ENCODE measurements around the gene ANKH. TPM values are rescaled to one million over a fixed set of nuclear protein-coding genes. Genes with fewer than 3 reads are reported as not detected.

The ANKH gene
- total and polyA plus RNA-seq, 2 of the 13 experiments (the other 11 are each of a cell fraction or from before 2014, with no cell fraction given): 25.0 to 36.0 TPM

DNA sequence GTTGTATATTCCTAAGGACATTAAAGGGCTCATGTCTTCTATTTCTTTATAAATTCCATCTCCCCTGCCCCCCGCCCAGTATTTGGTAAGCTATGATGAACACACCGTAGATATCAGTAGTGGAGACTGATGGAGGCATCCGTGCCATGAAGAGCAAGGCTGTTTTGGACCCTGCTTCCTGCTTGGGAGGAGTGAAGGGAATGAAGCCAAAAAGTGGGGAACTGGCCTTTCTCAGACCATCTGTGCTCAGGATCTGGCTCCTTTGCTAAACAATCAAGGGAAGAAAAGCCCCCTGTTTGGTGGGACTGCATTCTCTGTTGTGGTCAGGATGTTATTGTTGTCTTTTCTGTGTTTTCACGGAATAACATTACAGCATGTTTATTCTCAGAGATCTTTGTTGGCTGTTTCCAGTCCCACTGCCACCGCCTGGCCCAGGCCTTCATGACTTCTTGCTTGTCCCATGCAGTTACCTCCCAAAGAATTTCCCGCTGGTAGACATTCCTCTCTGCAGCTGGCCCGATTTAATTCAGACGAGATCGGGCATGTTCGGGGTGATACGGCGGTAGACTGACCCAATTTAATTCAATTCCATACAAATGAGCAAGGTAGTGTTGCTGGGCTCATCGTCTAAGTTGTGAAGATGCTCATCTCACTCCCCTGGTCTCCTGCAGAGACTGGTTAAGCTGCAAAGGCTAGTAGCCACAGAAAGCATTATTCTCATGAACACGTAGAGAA lies 31.4 kb upstream of the ANKH start:
- DNase-seq (ENCODE audit: low spot score): no peak
- Histone ChIP-seq H3K4me3 (replicated peaks in 1 of 3; ENCODE audit: insufficient read depth in 1 of 3, low read depth in 2 of 3, low read length in 3 of 3) (no peak overlapping the region), H3K4me2 (ENCODE audit: low read depth, low read length) (no peak overlapping the region), H3K9ac (ENCODE audit: insufficient read depth, low read depth, low read length) (no peak overlapping the region), H4K20me1 (ENCODE audit: insufficient read depth, low read length) (no peaks in the 10 kb centered on the region), H3K9me3 (ENCODE audit: low read length) (no peaks in the 10 kb centered on the region), H3K27me3 (ENCODE audit: control insufficient read depth in 1 of 2, insufficient read depth in 2 of 2, low read length in 2 of 2) (no peaks in the 10 kb centered on the region), H3K27ac (ENCODE audit: extremely low read length, insufficient read depth, low read length) (no peak overlapping the region), H3K4me1 (ENCODE audit: insufficient read depth, low read length) (peaks cover 17% of the 10 kb centered on the region), H3K79me2 (ENCODE audit: insufficient read depth, low read length) (no peaks in the 10 kb centered on the region), H3K36me3 (replicated peaks in 1 of 2; ENCODE audit: control insufficient read depth in 1 of 2, insufficient read depth in 2 of 2, low read length in 2 of 2) (no peaks in the 10 kb centered on the region), H2AFZ (ENCODE audit: low read length) (no peak overlapping the region)
- no TSS peak for BruUV-seq (replicated peaks)
- CTCF ChIA-PET (ENCODE audit: low intra/inter-chr PET ratio, low total read pairs): no interaction called here
- intact Hi-C loops (cut with micrococcal nuclease; ENCODE audit: unreplicated experiment): no loop called here
- no peak for FAIRE-seq
- TF ChIP-seq ZFP90 (CRISPR knock-in tag; IDR thresholded peaks at IDR 0.05; ENCODE audit: borderline replicate concordance): no peak
- TF ChIP-seq ZNF704 (CRISPR knock-in tag; IDR thresholded peaks at IDR 0.05; ENCODE audit: borderline replicate concordance): no peak
- no peak for TF ChIP-seq CREB1 (IDR thresholded peaks at IDR 0.05)
- TF ChIP-seq CREB1 (CRISPR knock-in tag; IDR thresholded peaks at IDR 0.05): no peak
- no peak for TF ChIP-seq ZBTB38 (CRISPR knock-in tag; IDR thresholded peaks at IDR 0.05)
- TF ChIP-seq KDM5A (IDR thresholded peaks at IDR 0.05; ENCODE audit: borderline replicate concordance, low read length): no peak
- no peak for TF ChIP-seq ZNF331 (CRISPR knock-in tag; IDR thresholded peaks at IDR 0.05)
- 70% methylated on average over 14 of the region's 14 CpGs for WGBS (ENCODE audit: low lambda C conversion rate)
- POLR2A ChIA-PET: no interaction called here
- ATAC-seq: no peak
- in situ Hi-C loops (cut with HindIII; ENCODE audit: extremely low pct_ligation_motif_present, low pct_unique_long_range_greater_than_20kb): no loop called here
